Neural cell (in vitro differentiated cells): ENCODE data around the gene SRP14. TPM values are rescaled to one million over a fixed set of nuclear protein-coding genes. Genes with fewer than 3 reads are reported as not detected.
A peak's percentile ranks its signal among the peaks of the same experiment; 100 is the strongest.

Experiments used
- H2AFZ ChIP-seq: fragments of 200-600, 300-800 bp; sonication (generic), shearing (Covaris generic); 2 replicates; pipeline ENCODE4 v1.6.0; 2014; ENCODE audit warnings: low read depth, mild to moderate bottlenecking, antibody characterized with exemption, low read length, moderate library complexity
- H3F3A ChIP-seq: fragments of 200-600 bp; shearing (Covaris generic); 2 replicates; pipeline ENCODE4 v1.6.1; 2016; ENCODE audit warnings: mild to moderate bottlenecking, moderate library complexity, mixed read lengths, antibody characterized with exemption, low read length; ENCODE audit not compliant: insufficient read depth, poor library complexity, severe bottlenecking
- H3K27ac ChIP-seq: fragments of 200-600, 300-800 bp; sonication (generic), shearing (Covaris generic); 2 replicates; pipeline ENCODE4 v1.5.1; 2014; ENCODE audit warnings: mild to moderate bottlenecking, low read length, moderate library complexity
- H3K27me3 ChIP-seq: fragments of 300-800, 200-600 bp; sonication (generic), shearing (Covaris generic); 2 replicates; pipeline ENCODE4 v1.6.0; 2014; ENCODE audit warnings: mild to moderate bottlenecking, low read depth, low read length, moderate library complexity; ENCODE audit not compliant: insufficient read depth
- H3K36me3 ChIP-seq: fragments of 300-800, 200-600 bp; sonication (generic), shearing (Covaris generic); 2 replicates; pipeline ENCODE4 v1.5.1; 2014; ENCODE audit warnings: mild to moderate bottlenecking, antibody characterized with exemption, low read length, moderate library complexity; ENCODE audit not compliant: insufficient read depth
- H3K4me2 ChIP-seq: fragments of 300-800, 200-600 bp; sonication (generic), shearing (Covaris generic); 2 replicates; pipeline ENCODE4 v1.6.0; 2014; ENCODE audit warnings: mild to moderate bottlenecking, low read length
- H3K4me3 ChIP-seq: fragments of 300-800, 200-600 bp; sonication (generic), shearing (Covaris generic); 2 replicates; pipeline ENCODE4 v1.5.1; 2014; ENCODE audit warnings: mild to moderate bottlenecking, low read length, moderate library complexity
- H3K79me2 ChIP-seq: fragments of 200-600 bp; shearing (Covaris generic); replicated peaks from 2 replicates; pipeline ENCODE4 v1.6.0; 2014; ENCODE audit warnings: mild to moderate bottlenecking, low read length, moderate library complexity; ENCODE audit not compliant: insufficient read depth
- H3K9ac ChIP-seq: fragments of 300-800, 200-600 bp; sonication (generic), shearing (Covaris generic); 2 replicates; pipeline ENCODE4 v1.6.1; 2016; ENCODE audit warnings: mild to moderate bottlenecking, low read length, mixed read lengths
- H3K9me2 ChIP-seq: fragments of 200-600 bp; shearing (Covaris generic); 2 replicates; pipeline ENCODE4 v1.6.1; 2016; ENCODE audit warnings: mild to moderate bottlenecking, low read length, mixed read lengths; ENCODE audit not compliant: insufficient read depth
- H3K9me3 ChIP-seq: fragments of 200-600, 300-800 bp; sonication (generic), shearing (Covaris generic); 2 replicates; pipeline ENCODE4 v1.6.1; 2016; ENCODE audit warnings: mild to moderate bottlenecking, mixed run types, low read length, moderate library complexity, mixed read lengths
- H4K20me1 ChIP-seq: fragments of 200-600 bp; shearing (Covaris generic); 2 replicates; pipeline ENCODE4 v1.6.1; 2016; ENCODE audit warnings: mild to moderate bottlenecking, mixed run types; ENCODE audit not compliant: insufficient read depth
- EP300 ChIP-seq: fragments of 450-650 bp; conservative IDR thresholded peaks from 2 replicates; pipeline ENCODE4 v1.6.1; 2014; ENCODE audit warnings: antibody characterized with exemption, mild to moderate bottlenecking, moderate library complexity; ENCODE audit not compliant: poor library complexity, severe bottlenecking
- EZH2 ChIP-seq: fragments of 200-600, 300-800 bp; shearing (Covaris generic), sonication (generic); IDR thresholded peaks from 2 replicates; pipeline ENCODE4 v1.6.1; 2014; ENCODE audit warnings: antibody characterized with exemption, low read length, borderline replicate concordance, mild to moderate bottlenecking; ENCODE audit not compliant: insufficient read depth, poor library complexity, severe bottlenecking
- MXI1 ChIP-seq: fragments of 450-650 bp; conservative IDR thresholded peaks from 2 replicates; pipeline ENCODE4 v1.6.1; 2014; ENCODE audit warnings: antibody characterized with exemption, mild to moderate bottlenecking; ENCODE audit not compliant: poor library complexity, severe bottlenecking
- POLR2AphosphoS5 ChIP-seq: IDR thresholded peaks from 2 replicates; pipeline ENCODE4 v1.6.1; 2012
- RAD21 ChIP-seq: fragments of 450-650 bp; conservative IDR thresholded peaks from 2 replicates; pipeline ENCODE4 v1.6.1; 2014; ENCODE audit warnings: antibody characterized with exemption, mild to moderate bottlenecking, moderate library complexity
- SMC3 ChIP-seq: fragments of 450-650 bp; conservative IDR thresholded peaks from 2 replicates; pipeline ENCODE4 v1.6.1; 2014; ENCODE audit warnings: antibody characterized with exemption, mild to moderate bottlenecking, moderate library complexity; ENCODE audit not compliant: poor library complexity
- TAF1 ChIP-seq: IDR thresholded peaks from 2 replicates; pipeline ENCODE4 v1.6.1; 2012; ENCODE audit warnings: low read depth
- polyA minus RNA-seq: library from RNA; depleted of rRNA, polyadenylated mRNA; stranded (reverse); fragments of >200 nt; gene quantifications from 2 replicates; pipeline ENCODE4 v1.2.3, GENCODE V29; 2014
- polyA plus RNA-seq: library from polyadenylated mRNA; depleted of rRNA; stranded (reverse); fragments of >200 nt; gene quantifications from 2 replicates; pipeline ENCODE4 v1.2.3, GENCODE V29; 2014
- TF ChIP-seq, protein P1 (sequence below): IDR thresholded peaks from 2 replicates; pipeline ENCODE4 v1.6.1; 2012; ENCODE audit warnings: borderline replicate concordance
- TF ChIP-seq, protein P2 (sequence below): fragments of 450-650 bp; IDR thresholded peaks from 2 replicates; pipeline ENCODE4 v1.5.1; 2014; ENCODE audit warnings: antibody characterized with exemption, mild to moderate bottlenecking, moderate library complexity; ENCODE audit not compliant: poor library complexity, severe bottlenecking

Gene SRP14, protein sequence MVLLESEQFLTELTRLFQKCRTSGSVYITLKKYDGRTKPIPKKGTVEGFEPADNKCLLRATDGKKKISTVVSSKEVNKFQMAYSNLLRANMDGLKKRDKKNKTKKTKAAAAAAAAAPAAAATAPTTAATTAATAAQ
- polyA plus RNA-seq (385 and 490 TPM in 2 replicates), polyA minus RNA-seq (186 and 212 TPM in 2 replicates)

GRCh38 chr15:40038638-40039543, at the start of gene SRP14:
Gene SRP14, minus strand, starts transcription at chr15:40039181. Its CDS starts 65 bp downstream, at chr15:40039116.
- Histone ChIP-seq H3K79me2 (peaks cover 20% of the 10 kb centered on the region), H3K4me2 (peak within 1 kb of the TSS; percentile 99), H3F3A (peaks cover 3% of the 10 kb centered on the region), H3K9me3 (no peaks in the 10 kb centered on the region), H3K9ac (peak within 1 kb of the TSS; percentile 95), H3K4me3 (peak within 1 kb of the TSS; percentile 99), H3K27ac (peak within 1 kb of the TSS; percentile 92), H3K27me3 (no peaks in the 10 kb centered on the region), H3K36me3 (peaks cover 6% of the 10 kb centered on the region), H4K20me1 (no peaks in the 10 kb centered on the region), H2AFZ (peak within 1 kb of the TSS; percentile 95), H3K9me2 (no peaks in the 10 kb centered on the region)
- TF ChIP-seq RAD21 (no peak), EP300 (peak; percentile 37), MXI1 (peak; percentile 54), EZH2 (no peak), POLR2AphosphoS5 (peak; percentile 99), SMC3 (peak; percentile 51), TAF1 (peak; percentile 63)
- TF ChIP-seq, protein P1, sequence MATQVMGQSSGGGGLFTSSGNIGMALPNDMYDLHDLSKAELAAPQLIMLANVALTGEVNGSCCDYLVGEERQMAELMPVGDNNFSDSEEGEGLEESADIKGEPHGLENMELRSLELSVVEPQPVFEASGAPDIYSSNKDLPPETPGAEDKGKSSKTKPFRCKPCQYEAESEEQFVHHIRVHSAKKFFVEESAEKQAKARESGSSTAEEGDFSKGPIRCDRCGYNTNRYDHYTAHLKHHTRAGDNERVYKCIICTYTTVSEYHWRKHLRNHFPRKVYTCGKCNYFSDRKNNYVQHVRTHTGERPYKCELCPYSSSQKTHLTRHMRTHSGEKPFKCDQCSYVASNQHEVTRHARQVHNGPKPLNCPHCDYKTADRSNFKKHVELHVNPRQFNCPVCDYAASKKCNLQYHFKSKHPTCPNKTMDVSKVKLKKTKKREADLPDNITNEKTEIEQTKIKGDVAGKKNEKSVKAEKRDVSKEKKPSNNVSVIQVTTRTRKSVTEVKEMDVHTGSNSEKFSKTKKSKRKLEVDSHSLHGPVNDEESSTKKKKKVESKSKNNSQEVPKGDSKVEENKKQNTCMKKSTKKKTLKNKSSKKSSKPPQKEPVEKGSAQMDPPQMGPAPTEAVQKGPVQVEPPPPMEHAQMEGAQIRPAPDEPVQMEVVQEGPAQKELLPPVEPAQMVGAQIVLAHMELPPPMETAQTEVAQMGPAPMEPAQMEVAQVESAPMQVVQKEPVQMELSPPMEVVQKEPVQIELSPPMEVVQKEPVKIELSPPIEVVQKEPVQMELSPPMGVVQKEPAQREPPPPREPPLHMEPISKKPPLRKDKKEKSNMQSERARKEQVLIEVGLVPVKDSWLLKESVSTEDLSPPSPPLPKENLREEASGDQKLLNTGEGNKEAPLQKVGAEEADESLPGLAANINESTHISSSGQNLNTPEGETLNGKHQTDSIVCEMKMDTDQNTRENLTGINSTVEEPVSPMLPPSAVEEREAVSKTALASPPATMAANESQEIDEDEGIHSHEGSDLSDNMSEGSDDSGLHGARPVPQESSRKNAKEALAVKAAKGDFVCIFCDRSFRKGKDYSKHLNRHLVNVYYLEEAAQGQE: peak; percentile 86
- TF ChIP-seq, protein P2, sequence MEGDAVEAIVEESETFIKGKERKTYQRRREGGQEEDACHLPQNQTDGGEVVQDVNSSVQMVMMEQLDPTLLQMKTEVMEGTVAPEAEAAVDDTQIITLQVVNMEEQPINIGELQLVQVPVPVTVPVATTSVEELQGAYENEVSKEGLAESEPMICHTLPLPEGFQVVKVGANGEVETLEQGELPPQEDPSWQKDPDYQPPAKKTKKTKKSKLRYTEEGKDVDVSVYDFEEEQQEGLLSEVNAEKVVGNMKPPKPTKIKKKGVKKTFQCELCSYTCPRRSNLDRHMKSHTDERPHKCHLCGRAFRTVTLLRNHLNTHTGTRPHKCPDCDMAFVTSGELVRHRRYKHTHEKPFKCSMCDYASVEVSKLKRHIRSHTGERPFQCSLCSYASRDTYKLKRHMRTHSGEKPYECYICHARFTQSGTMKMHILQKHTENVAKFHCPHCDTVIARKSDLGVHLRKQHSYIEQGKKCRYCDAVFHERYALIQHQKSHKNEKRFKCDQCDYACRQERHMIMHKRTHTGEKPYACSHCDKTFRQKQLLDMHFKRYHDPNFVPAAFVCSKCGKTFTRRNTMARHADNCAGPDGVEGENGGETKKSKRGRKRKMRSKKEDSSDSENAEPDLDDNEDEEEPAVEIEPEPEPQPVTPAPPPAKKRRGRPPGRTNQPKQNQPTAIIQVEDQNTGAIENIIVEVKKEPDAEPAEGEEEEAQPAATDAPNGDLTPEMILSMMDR: no peak

DNA sequence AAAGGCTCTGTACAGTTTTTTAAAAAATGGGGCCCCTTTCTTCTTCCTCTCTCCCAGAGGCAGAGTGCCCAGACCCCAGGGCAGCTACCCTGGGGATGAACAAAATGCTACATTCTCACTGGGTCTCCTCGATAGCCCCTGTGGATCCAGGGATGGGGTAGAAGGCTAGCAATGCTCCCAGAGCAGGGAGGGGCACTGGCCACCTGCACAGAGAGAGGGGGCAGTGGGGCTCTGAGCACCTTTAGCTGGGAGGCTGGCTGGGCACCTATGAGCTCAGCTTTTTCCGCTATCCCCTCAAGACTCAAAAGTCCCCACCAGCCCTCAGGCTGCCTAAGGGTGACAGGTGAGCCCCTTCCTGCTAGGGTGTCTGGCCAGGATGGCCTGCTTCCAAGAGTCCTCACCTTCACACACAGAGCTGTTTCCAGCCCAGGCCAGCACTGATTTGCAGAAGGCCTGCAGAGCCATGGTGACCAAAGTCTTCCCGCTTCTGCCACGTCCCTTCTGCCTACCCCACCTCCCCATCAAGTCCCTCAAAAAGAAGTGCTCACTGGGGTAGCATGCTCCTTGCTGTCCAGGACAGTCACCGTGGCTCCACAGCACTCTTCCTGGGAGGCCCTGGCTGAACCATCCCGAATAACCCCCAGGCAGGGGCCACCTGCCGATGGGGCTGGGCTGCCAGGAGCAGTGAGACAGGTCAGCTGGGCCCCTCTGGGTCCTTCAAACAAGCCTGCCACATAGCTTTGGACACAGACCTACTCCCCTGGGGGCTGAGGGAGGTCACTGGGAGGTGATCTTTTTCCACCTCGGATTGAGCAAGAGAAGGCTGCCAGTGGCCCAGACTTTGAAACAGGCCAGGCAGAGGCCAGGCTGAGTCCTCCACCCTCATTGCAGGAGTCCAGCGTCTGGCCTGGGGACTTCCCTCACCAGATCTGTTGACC, 49.3 kb upstream of the SRP14 start:
- no peaks in the 10 kb centered on the region for H3K9me3 ChIP-seq
- H3K9ac ChIP-seq: no peak overlapping the region
- H3F3A ChIP-seq: no peaks in the 10 kb centered on the region
- H3K9me2 ChIP-seq: no peaks in the 10 kb centered on the region
- no peaks in the 10 kb centered on the region for H3K36me3 ChIP-seq
- TF ChIP-seq TAF1 (no peak), EZH2 (no peak), RAD21 (no peak), EP300 (no peak), POLR2AphosphoS5 (no peak), MXI1 (no peak), SMC3 (no peak)
- TF ChIP-seq, protein P1: no peak
- TF ChIP-seq, protein P2: no peak
- no peak overlapping the region for H3K4me3 ChIP-seq
- no peaks in the 10 kb centered on the region for H3K27me3 ChIP-seq
- no peak overlapping the region for H3K27ac ChIP-seq
- no peaks in the 10 kb centered on the region for H4K20me1 ChIP-seq
- H3K79me2 ChIP-seq: no peaks in the 10 kb centered on the region
- no peak overlapping the region for H2AFZ ChIP-seq
- no peak overlapping the region for H3K4me2 ChIP-seq
